ENCODE measurements around the gene CACNA1G.

CACNA1G gene

DNA sequence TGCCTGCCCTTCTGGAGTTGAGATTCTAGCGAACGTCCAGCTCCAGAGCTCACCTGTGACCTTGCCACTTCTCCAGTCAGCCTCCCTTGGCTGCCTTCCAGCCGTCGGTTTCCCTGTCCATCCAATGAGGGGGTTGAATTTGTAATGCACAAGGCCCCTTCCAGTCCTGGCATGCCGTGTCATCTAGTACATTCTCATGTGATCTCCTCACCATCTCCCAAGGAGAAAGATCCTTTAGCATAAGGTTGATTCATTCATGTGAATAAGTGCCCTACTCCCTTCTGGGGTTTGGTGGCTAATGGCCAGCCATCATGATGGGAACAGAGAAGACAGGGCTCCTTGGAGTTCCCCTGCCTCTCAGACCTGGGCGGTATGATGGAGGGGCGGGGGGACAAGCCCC, 55.3 kb downstream of the CACNA1G start:
- Histone ChIP-seq H3K27me3 (peaks cover 42% of the 10 kb centered on the region), H3K4me1 (ENCODE audit: control insufficient read depth in 1 of 2, insufficient read depth in 1 of 2, low read depth in 1 of 2, low read length in 1 of 2) (no peaks in the 10 kb centered on the region), H3K27ac (no peak overlapping the region), H3K36me3 (no peaks in the 10 kb centered on the region), H3K9me3 (no peaks in the 10 kb centered on the region), H3K4me3 (ENCODE audit: low read depth in 1 of 2, low read length in 1 of 2) (no peak overlapping the region)
- TF ChIP-seq, protein P1, sequence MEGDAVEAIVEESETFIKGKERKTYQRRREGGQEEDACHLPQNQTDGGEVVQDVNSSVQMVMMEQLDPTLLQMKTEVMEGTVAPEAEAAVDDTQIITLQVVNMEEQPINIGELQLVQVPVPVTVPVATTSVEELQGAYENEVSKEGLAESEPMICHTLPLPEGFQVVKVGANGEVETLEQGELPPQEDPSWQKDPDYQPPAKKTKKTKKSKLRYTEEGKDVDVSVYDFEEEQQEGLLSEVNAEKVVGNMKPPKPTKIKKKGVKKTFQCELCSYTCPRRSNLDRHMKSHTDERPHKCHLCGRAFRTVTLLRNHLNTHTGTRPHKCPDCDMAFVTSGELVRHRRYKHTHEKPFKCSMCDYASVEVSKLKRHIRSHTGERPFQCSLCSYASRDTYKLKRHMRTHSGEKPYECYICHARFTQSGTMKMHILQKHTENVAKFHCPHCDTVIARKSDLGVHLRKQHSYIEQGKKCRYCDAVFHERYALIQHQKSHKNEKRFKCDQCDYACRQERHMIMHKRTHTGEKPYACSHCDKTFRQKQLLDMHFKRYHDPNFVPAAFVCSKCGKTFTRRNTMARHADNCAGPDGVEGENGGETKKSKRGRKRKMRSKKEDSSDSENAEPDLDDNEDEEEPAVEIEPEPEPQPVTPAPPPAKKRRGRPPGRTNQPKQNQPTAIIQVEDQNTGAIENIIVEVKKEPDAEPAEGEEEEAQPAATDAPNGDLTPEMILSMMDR (IDR thresholded peaks at IDR 0.05) = no peak

DNA sequence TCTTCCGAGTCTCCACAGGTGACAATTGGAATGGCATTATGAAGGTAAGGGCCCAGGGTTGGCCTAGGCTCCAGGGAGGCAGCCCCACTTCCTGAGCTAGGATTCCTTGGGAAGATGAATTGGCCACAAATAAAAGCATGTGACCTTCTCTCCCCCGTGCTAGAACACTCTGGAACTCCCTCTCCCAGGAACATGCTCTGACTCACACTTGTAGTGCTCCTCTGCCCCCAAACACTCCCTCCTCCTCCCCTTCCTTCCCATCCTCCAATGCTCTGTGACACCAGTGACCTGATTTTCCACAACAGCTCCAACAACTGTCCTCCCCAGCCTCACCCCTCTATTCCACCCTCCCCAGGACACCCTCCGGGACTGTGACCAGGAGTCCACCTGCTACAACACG, 57.8 kb downstream of the CACNA1G start:
- Histone ChIP-seq H3K27me3 (peaks cover 55% of the 10 kb centered on the region), H3K36me3 (no peaks in the 10 kb centered on the region), H3K9me3 (no peaks in the 10 kb centered on the region), H3K4me3 (ENCODE audit: low read depth in 1 of 2, low read length in 1 of 2) (no peak overlapping the region), H3K27ac (no peak overlapping the region), H3K4me1 (ENCODE audit: control insufficient read depth in 1 of 2, insufficient read depth in 1 of 2, low read depth in 1 of 2, low read length in 1 of 2) (no peaks in the 10 kb centered on the region)
- TF ChIP-seq, protein P1 (IDR thresholded peaks at IDR 0.05) = no peak

DNA sequence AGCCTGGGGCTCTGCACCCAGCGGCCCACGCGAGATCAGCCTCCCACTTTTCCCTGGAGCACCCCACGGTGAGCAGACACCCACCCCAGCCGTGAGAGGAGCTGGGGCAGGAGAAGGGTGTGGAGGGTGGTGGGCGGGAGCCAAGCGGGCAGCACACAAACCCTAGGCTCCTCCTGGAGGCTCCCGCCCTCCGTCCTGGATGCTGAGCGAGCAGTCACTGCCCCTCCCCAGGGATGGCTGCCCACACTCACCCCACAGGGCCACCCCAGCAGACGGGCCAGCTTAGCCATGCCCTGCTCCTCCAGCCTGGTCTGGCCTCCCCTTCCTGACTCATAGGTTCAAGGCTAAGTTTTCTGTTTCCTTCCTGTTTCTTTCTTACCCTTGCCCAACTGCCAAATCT, 58.4 kb downstream of the CACNA1G start:
- Histone ChIP-seq H3K4me1 (ENCODE audit: control insufficient read depth in 1 of 2, insufficient read depth in 1 of 2, low read depth in 1 of 2, low read length in 1 of 2) (no peaks in the 10 kb centered on the region), H3K4me3 (ENCODE audit: low read depth in 1 of 2, low read length in 1 of 2) (no peak overlapping the region), H3K27me3 (peaks cover 49% of the 10 kb centered on the region), H3K9me3 (no peaks in the 10 kb centered on the region), H3K27ac (no peak overlapping the region), H3K36me3 (no peaks in the 10 kb centered on the region)
- TF ChIP-seq, protein P1 (IDR thresholded peaks at IDR 0.05) = no peak

DNA sequence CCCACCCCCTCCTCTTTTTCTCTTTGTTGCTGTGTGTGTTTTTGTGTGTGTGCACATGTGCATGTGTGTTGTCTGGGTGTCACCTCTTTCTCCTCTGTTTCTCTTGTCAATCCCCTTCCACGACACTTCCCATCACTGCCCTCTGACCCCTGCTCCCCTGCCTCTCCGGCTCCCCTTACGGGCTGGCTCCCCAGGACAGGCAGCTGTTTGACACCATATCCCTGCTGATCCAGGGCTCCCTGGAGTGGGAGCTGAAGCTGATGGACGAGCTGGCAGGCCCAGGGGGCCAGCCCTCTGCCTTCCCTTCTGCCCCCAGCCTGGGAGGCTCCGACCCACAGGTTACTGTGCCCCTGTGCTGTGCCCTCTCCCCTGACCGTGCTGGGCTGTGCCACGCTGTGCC, 59.0 kb downstream of the CACNA1G start:
- Histone ChIP-seq H3K4me1 (ENCODE audit: control insufficient read depth in 1 of 2, insufficient read depth in 1 of 2, low read depth in 1 of 2, low read length in 1 of 2) (no peaks in the 10 kb centered on the region), H3K27me3 (peaks cover 44% of the 10 kb centered on the region), H3K36me3 (no peaks in the 10 kb centered on the region), H3K4me3 (ENCODE audit: low read depth in 1 of 2, low read length in 1 of 2) (no peak overlapping the region), H3K27ac (no peak overlapping the region), H3K9me3 (no peaks in the 10 kb centered on the region)
- TF ChIP-seq, protein P1 (IDR thresholded peaks at IDR 0.05) = no peak

DNA sequence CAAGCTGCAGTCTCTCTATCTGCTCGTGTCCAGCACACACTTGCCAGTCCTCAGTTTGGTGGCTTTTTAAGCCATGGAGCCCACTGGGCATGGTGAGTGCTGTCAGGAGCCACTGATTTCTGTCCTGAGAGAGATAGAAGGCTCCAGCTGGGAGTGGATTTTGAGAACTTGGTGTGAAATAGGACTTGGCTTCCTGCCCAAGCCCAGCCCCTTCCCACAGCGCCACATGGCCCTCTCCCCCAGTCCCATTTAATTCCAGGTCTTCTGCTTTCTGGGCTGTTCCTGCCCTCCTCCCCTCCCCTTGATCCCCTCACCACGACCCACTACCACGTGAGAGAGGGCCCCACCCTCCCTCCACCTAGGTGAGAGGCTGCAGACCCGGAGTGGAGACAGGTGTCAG, 59.7 kb downstream of the CACNA1G start:
- no peaks in the 10 kb centered on the region for H3K4me1 ChIP-seq (ENCODE audit: control insufficient read depth in 1 of 2, insufficient read depth in 1 of 2, low read depth in 1 of 2, low read length in 1 of 2)

More for the DNA sequence above, 59.7 kb downstream of the CACNA1G start:
- peaks cover 37% of the 10 kb centered on the region for H3K27me3 ChIP-seq
- no peak overlapping the region for H3K27ac ChIP-seq
- no peaks in the 10 kb centered on the region for H3K9me3 ChIP-seq
- TF ChIP-seq, protein P1 (IDR thresholded peaks at IDR 0.05) = no peak
- no peak overlapping the region for H3K4me3 ChIP-seq (ENCODE audit: low read depth in 1 of 2, low read length in 1 of 2)
- no peaks in the 10 kb centered on the region for H3K36me3 ChIP-seq

Measured in neutrophil (primary cell).